H1 (cell line): ENCODE results near the gene P2RX1. TPM values are rescaled to one million over a fixed set of nuclear protein-coding genes. Genes with fewer than 3 reads are reported as not detected.

Experiments used
- CTBP2 ChIP-seq: IDR thresholded peaks from 2 replicates; pipeline ENCODE4 v1.7.0; 2011; ENCODE audit warnings: borderline replicate concordance, mild to moderate bottlenecking, moderate library complexity, mixed read lengths, low read length; ENCODE audit not compliant: insufficient read depth, insufficient read length
- NRF1 ChIP-seq: IDR thresholded peaks from 2 replicates; pipeline ENCODE4 v1.6.1; 2011; ENCODE audit warnings: mild to moderate bottlenecking, low read depth, low read length, improper control_type of control experiment
- SP4 ChIP-seq: IDR thresholded peaks from 2 replicates; pipeline ENCODE4 v1.6.1; 2012; ENCODE audit warnings: low read length, inconsistent platforms
- TEAD4 ChIP-seq: IDR thresholded peaks from 2 replicates; pipeline ENCODE4 v1.6.1; 2012; ENCODE audit warnings: low read depth, low read length, inconsistent platforms, mixed read lengths
- polyA plus RNA-seq, 7 experiments: library from polyadenylated mRNA; depleted of rRNA in 3 of 7; stranded (reverse) in 5 of 7; unstranded in 2 of 7; fragments of >200 nt in 5 of 7; fragments of 200-250 nt in 2 of 7; gene quantifications; 1 replicate in 5 of 7; 2 replicates in 1 of 7; 4 replicates in 1 of 7; pipeline versions ENCODE4 v1.2.1 to v1.2.3, GENCODE V29; 2011 to 2013; ENCODE audit warnings: missing spikeins in 2 of 7, mixed read lengths in 2 of 7
- total RNA-seq: library from RNA; stranded (reverse); fragmentation: NEBNext Ultra II Directional; extraction: Animal tissue kit (Norgen Biotek cat#: 25700); gene quantifications from 2 replicates; pipeline ENCODE4 v1.2.1, GENCODE V29; 2021

The P2RX1 gene
- total and polyA plus RNA-seq, 2 of the 8 experiments (the other 6 are each of a cell fraction or from before 2014, with no cell fraction given): 0.45 to 1.1 TPM

DNA sequence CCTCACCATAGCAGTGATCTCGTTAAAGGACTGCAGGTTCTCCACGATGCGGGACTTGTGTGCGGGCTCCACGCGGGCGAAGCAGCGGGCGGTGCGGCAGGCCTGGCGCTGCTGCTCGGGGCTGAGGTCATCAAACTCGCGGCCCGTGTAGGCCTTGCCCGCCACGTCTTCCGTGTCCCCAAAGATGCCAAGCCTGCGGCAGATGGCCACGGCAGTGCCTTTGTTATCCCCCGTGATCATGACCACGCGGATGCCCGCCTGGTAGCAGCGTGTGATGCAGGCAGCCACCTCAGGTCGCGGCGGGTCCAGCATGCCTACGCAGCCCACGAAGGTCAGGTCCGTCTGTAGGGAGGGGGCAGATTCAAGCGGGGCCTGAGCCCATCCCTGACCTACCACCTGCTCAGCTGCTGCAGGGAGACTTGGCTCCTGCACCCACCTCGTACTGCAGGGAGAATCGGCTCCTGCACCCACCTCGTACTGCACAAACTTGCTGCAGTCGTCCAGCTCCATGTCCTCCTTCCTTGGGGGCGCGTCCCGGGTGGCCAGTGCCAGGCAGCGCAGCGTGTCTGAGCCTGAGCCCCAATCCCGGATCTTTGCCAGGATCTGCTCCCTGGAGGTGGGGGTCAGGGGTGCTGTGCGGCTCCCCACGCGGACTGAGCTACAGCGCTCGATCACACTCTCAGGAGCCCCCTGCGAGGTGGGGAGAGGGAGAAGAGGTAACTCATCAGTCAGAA, 24.9 kb upstream of the P2RX1 start (continued):
- TF ChIP-seq CTBP2 (no peak), TEAD4 (no peak), NRF1 (no peak), SP4 (no peak)
